ENCODE results near the gene BNC2.

BNC2 gene

GRCh38 chr9:16755467-16756160 lies 114.9 kb downstream of the BNC2 start:
- no peaks in the 10 kb centered on the region for H3K36me3 ChIP-seq (ENCODE audit: control insufficient read depth in 2 of 2, insufficient read depth in 1 of 2, low read length in 2 of 2)
- H3K27ac ChIP-seq (ENCODE audit: extremely low read depth, low read depth, low read length), result no peak overlapping the region
- POLR2A ChIA-PET, result no interaction called here
- H3K9me3 ChIP-seq (ENCODE audit: control insufficient read depth, insufficient read depth, low read depth, low read length), result no peaks in the 10 kb centered on the region
- TF ChIP-seq ZNF416 (tag by site-specific recombination; IDR thresholded peaks at IDR 0.05) (no peak), ZNF221 (tag by site-specific recombination; IDR thresholded peaks at IDR 0.05; ENCODE audit: borderline replicate concordance) (no peak), ZNF580 (tag by site-specific recombination; IDR thresholded peaks at IDR 0.05) (no peak), TRIM28 (IDR thresholded peaks at IDR 0.05; ENCODE audit: borderline replicate concordance, low read length) (no peak), ZNF677 (tag by site-specific recombination; IDR thresholded peaks at IDR 0.05) (no peak), ZNF692 (tag by site-specific recombination; IDR thresholded peaks at IDR 0.05) (no peak), KLF16 (tag by site-specific recombination; IDR thresholded peaks at IDR 0.05) (no peak), ZFHX2 (tag by site-specific recombination; conservative IDR thresholded peaks at IDR 0.05) (no peak), ZSCAN4 (tag by site-specific recombination; IDR thresholded peaks at IDR 0.05) (no peak), HOXC10 (CRISPR knock-in tag; IDR thresholded peaks at IDR 0.05) (no peak), ZNF596 (tag by site-specific recombination; IDR thresholded peaks at IDR 0.05) (no peak), ZNF701 (tag by site-specific recombination; IDR thresholded peaks at IDR 0.05) (no peak), ZNF404 (tag by site-specific recombination; IDR thresholded peaks at IDR 0.05) (no peak), ZNF654 (tag by site-specific recombination; IDR thresholded peaks at IDR 0.05; ENCODE audit: low read depth) (no peak), ZNF747 (tag by site-specific recombination; IDR thresholded peaks at IDR 0.05) (no peak), GLIS2 (tag by site-specific recombination; IDR thresholded peaks at IDR 0.05) (no peak), ZNF211 (tag by site-specific recombination; IDR thresholded peaks at IDR 0.05; ENCODE audit: low read depth) (no peak), GLI2 (tag by site-specific recombination; IDR thresholded peaks at IDR 0.05; ENCODE audit: borderline replicate concordance, low read depth) (no peak), SCRT1 (tag by site-specific recombination; IDR thresholded peaks at IDR 0.05; ENCODE audit: borderline replicate concordance) (no peak), ZNF223 (tag by site-specific recombination; IDR thresholded peaks at IDR 0.05) (no peak)
- no peaks in the 10 kb centered on the region for H3K4me1 ChIP-seq (ENCODE audit: control insufficient read depth, insufficient read depth, low read length)
- CTCF ChIA-PET, result no interaction called here
- H3K4me3 ChIP-seq (ENCODE audit: low read depth, low read length), result no peak overlapping the region

GRCh38 chr9:16754662-16755061 lies 115.8 kb downstream of the BNC2 start:
- H3K36me3 ChIP-seq (ENCODE audit: control insufficient read depth in 2 of 2, insufficient read depth in 1 of 2, low read length in 2 of 2), result no peaks in the 10 kb centered on the region
- H3K4me1 ChIP-seq (ENCODE audit: control insufficient read depth, insufficient read depth, low read length), result no peaks in the 10 kb centered on the region
- no peak for TF ChIP-seq ZNF174 (tag by site-specific recombination; IDR thresholded peaks at IDR 0.05)
- TF ChIP-seq ZNF596 (tag by site-specific recombination; IDR thresholded peaks at IDR 0.05), result no peak
- TF ChIP-seq ZNF837 (tag by site-specific recombination; IDR thresholded peaks at IDR 0.05), result no peak
- TF ChIP-seq ZNF266 (tag by site-specific recombination; IDR thresholded peaks at IDR 0.05; ENCODE audit: low read depth), result no peak
- no peak for TF ChIP-seq ZNF155 (tag by site-specific recombination; IDR thresholded peaks at IDR 0.05)
- ChIA-PET CTCF (no interaction called here), POLR2A (no interaction called here)
- no peaks in the 10 kb centered on the region for H3K9me3 ChIP-seq (ENCODE audit: control insufficient read depth, insufficient read depth, low read depth, low read length)
- H3K27ac ChIP-seq (ENCODE audit: extremely low read depth, low read depth, low read length), result no peak overlapping the region
- no peak overlapping the region for H3K4me3 ChIP-seq (ENCODE audit: low read depth, low read length)

All from HEK293 (cell line).